HK-2 (cell line): Measurements from ENCODE around the gene RRP1.

Source experiments
- DNase-seq: peaks from one replicate; pipeline ENCODE4 v3.0.0-alpha.2; 2018; ENCODE audit not compliant: unreplicated experiment

Gene RRP1

GRCh38 chr21:43775795-43776430 lies 13.5 kb upstream of the RRP1 start, which contains the start of gene CSTB:
Gene CSTB, minus strand, starts transcription at chr21:43776308. Its CDS starts 39 bp downstream, at chr21:43776269.
- DNase-seq = peak; percentile 71

GRCh38 chr21:43777953-43778352 lies 11.4 kb upstream of the RRP1 start:
- DNase-seq = no peak

GRCh38 chr21:43778469-43779335 lies 10.7 kb upstream of the RRP1 start:
- DNase-seq = no peak

GRCh38 chr21:43779660-43780059 lies 9.7 kb upstream of the RRP1 start:
- no peak for DNase-seq

- DNase-seq = no peak
Observed at GRCh38 chr21:43781846-43782245, 7.5 kb upstream of the RRP1 start.

GRCh38 chr21:43782431-43783097 lies 6.8 kb upstream of the RRP1 start:
- DNase-seq = no peak

- no peak for DNase-seq
Observed at GRCh38 chr21:43783098-43783700, 6.2 kb upstream of the RRP1 start.

- no peak for DNase-seq
Observed at GRCh38 chr21:43785134-43785533, 4.2 kb upstream of the RRP1 start.

GRCh38 chr21:43786300-43786806 lies 3.0 kb upstream of the RRP1 start:
- no peak for DNase-seq

- no peak for DNase-seq
Observed at GRCh38 chr21:43786807-43787440, 2.5 kb upstream of the RRP1 start.

- no peak for DNase-seq
Observed at GRCh38 chr21:43790010-43790524, 690 bp downstream of the RRP1 start.

- DNase-seq = no peak
Observed at GRCh38 chr21:43792406-43792805, 3.0 kb downstream of the RRP1 start.

GRCh38 chr21:43793243-43793642 lies 3.9 kb downstream of the RRP1 start:
- no peak for DNase-seq

GRCh38 chr21:43794311-43794710 lies 4.9 kb downstream of the RRP1 start:
- DNase-seq = no peak

- no peak for DNase-seq
Observed at GRCh38 chr21:43794857-43795256, 5.5 kb downstream of the RRP1 start.

- DNase-seq = no peak
Observed at GRCh38 chr21:43797415-43797814, 8.0 kb downstream of the RRP1 start.

- DNase-seq = no peak
Observed at GRCh38 chr21:43797925-43798715, 8.7 kb downstream of the RRP1 start.

- DNase-seq = no peak
Observed at GRCh38 chr21:43799301-43799840, 10.0 kb downstream of the RRP1 start.

GRCh38 chr21:43800124-43800523 lies 10.7 kb downstream of the RRP1 start:
- DNase-seq = no peak

GRCh38 chr21:43800566-43800965 lies 11.2 kb downstream of the RRP1 start:
- DNase-seq = no peak
